Endodermal cell (in vitro differentiated cells): ENCODE data around the gene ZFYVE9. TPM values are rescaled to one million over a fixed set of nuclear protein-coding genes. Genes with fewer than 3 reads are reported as not detected.

Experiments
- DNase-seq: peaks from one replicate; pipeline ENCODE4 v3.0.0-alpha.2; 2017
- H3K27ac ChIP-seq: 2 replicates; pipeline ENCODE4 v1.5.1; 2013; ENCODE audit warnings: mild to moderate bottlenecking, low read depth, low read length, moderate library complexity
- H3K27me3 ChIP-seq: 2 replicates; pipeline ENCODE4 v1.6.1; 2013; ENCODE audit warnings: mild to moderate bottlenecking, low read length, moderate library complexity; ENCODE audit not compliant: insufficient read depth, control insufficient read depth, poor library complexity, severe bottlenecking
- H3K36me3 ChIP-seq: 2 replicates; pipeline ENCODE4 v1.7.0; 2013; ENCODE audit warnings: mild to moderate bottlenecking, low read length, moderate library complexity; ENCODE audit not compliant: control insufficient read depth, insufficient read depth
- H3K4me1 ChIP-seq: one replicate; pipeline ENCODE4 v1.7.0; 2013; ENCODE audit warnings: low read length; ENCODE audit not compliant: control insufficient read depth, insufficient read depth
- H3K4me3 ChIP-seq: 2 replicates; pipeline ENCODE4 v1.5.1; 2013; ENCODE audit warnings: mild to moderate bottlenecking, low read length, moderate library complexity
- H3K9ac ChIP-seq: 2 replicates; pipeline ENCODE4 v1.6.1; 2013; ENCODE audit warnings: mild to moderate bottlenecking, low read length, moderate library complexity; ENCODE audit not compliant: poor library complexity, severe bottlenecking; ENCODE audit errors: extremely low read depth
- H3K9me3 ChIP-seq: 2 replicates; pipeline ENCODE4 v1.6.1; 2013; ENCODE audit warnings: mild to moderate bottlenecking, low read length, moderate library complexity; ENCODE audit not compliant: control insufficient read depth
- H3K27ac Mint-ChIP-seq: 2 replicates; pipeline ENCODE4 v1.8.0; 2020; ENCODE audit warnings: mixed read lengths
- H3K27me3 Mint-ChIP-seq: 2 replicates; pipeline ENCODE4 v1.8.0; 2021; ENCODE audit warnings: mild to moderate bottlenecking, mixed read lengths; ENCODE audit not compliant: insufficient read depth
- H3K36me3 Mint-ChIP-seq: 2 replicates; pipeline ENCODE4 v1.8.0; 2020; ENCODE audit warnings: low read depth, mixed read lengths
- H3K4me1 Mint-ChIP-seq: 2 replicates; pipeline ENCODE4 v1.8.0; 2020; ENCODE audit warnings: mixed read lengths
- H3K4me3 Mint-ChIP-seq: 2 replicates; pipeline ENCODE4 v1.8.0; 2020; ENCODE audit warnings: mild to moderate bottlenecking, moderate library complexity, mixed read lengths
- H3K9me3 Mint-ChIP-seq: 2 replicates; pipeline ENCODE4 v1.8.0; 2020; ENCODE audit warnings: mild to moderate bottlenecking, mixed read lengths
- CTCF ChIP-seq: fragments of 200-600 bp; sonication (generic); conservative IDR thresholded peaks from 2 replicates; pipeline ENCODE4 v1.5.0; 2021; ENCODE audit warnings: antibody characterized with exemption, mild to moderate bottlenecking
- WGBS, 2 experiments: methylation state at CpG; one replicate each; pipeline versions ENCODE4 v1.1.5 to v1.1.7; 2013; ENCODE audit warnings: missing lambda C conversion rate in 2 of 2, mixed read lengths in 1 of 2; ENCODE audit not compliant: insufficient coverage in 1 of 2, insufficient read length in 1 of 2; 5-methylcytosine and 5-hydroxymethylcytosine counted together
- total RNA-seq, 2 donors: library from RNA; stranded (reverse); fragmentation: NEBNext Ultra II Directional in 1 of 2; extraction: Animal tissue kit (Norgen Biotek cat#: 25700) in 1 of 2; gene quantifications; 2 replicates in 1 of 2; 3 replicates in 1 of 2; pipeline ENCODE4 v1.2.1, GENCODE V29; 2021

ZFYVE9 gene
- total RNA-seq, 2 donors from 2014 or later = 34.3 to 40.5 TPM

- Mint-ChIP-seq H3K4me1 (no peaks in the 10 kb centered on the region), H3K27ac (no peak overlapping the region), H3K4me3 (no peak overlapping the region), H3K9me3 (no peaks in the 10 kb centered on the region), H3K27me3 (no peaks in the 10 kb centered on the region), H3K36me3 (peaks cover 89% of the 10 kb centered on the region)
- no peak overlapping the region for H3K27ac ChIP-seq
- H3K4me1 ChIP-seq = no peaks in the 10 kb centered on the region
- no peak overlapping the region for H3K9ac ChIP-seq
- H3K9me3 ChIP-seq = no peaks in the 10 kb centered on the region
- no peaks in the 10 kb centered on the region for H3K27me3 ChIP-seq
- 93 to 100% methylated on average over 6 to 8 of the region's 8 CpGs for WGBS, 2 experiments
- no peak overlapping the region for H3K4me3 ChIP-seq
- TF ChIP-seq CTCF = no peak
- peaks cover 99% of the 10 kb centered on the region for H3K36me3 ChIP-seq
- DNase-seq = no peak
These were observed 215.0 kb downstream of the ZFYVE9 start for GRCh38 chr1:52356818-52357355.

- H3K9ac ChIP-seq = no peak overlapping the region
- 94 to 96% methylated on average over 7 to 9 of the region's 9 CpGs for WGBS, 2 experiments
- no peaks in the 10 kb centered on the region for H3K9me3 ChIP-seq
- DNase-seq = no peak
- no peaks in the 10 kb centered on the region for H3K4me1 ChIP-seq
- Mint-ChIP-seq H3K4me3 (no peak overlapping the region), H3K27me3 (no peaks in the 10 kb centered on the region), H3K9me3 (no peaks in the 10 kb centered on the region), H3K36me3 (peaks cover 87% of the 10 kb centered on the region), H3K27ac (no peak overlapping the region), H3K4me1 (no peaks in the 10 kb centered on the region)
- no peaks in the 10 kb centered on the region for H3K27me3 ChIP-seq
- peaks cover 100% of the 10 kb centered on the region for H3K36me3 ChIP-seq
- no peak overlapping the region for H3K27ac ChIP-seq
- no peak overlapping the region for H3K4me3 ChIP-seq
- TF ChIP-seq CTCF = no peak
These were observed 215.5 kb downstream of the ZFYVE9 start for GRCh38 chr1:52357397-52357796.

GRCh38 chr1:52358851-52359497 lies 217.1 kb downstream of the ZFYVE9 start:
- peaks cover 81% of the 10 kb centered on the region for H3K36me3 Mint-ChIP-seq
- peaks cover 99% of the 10 kb centered on the region for H3K36me3 ChIP-seq
- H3K9me3 Mint-ChIP-seq = no peaks in the 10 kb centered on the region
- H3K4me1 Mint-ChIP-seq = no peaks in the 10 kb centered on the region
- no peak overlapping the region for H3K27ac Mint-ChIP-seq
- WGBS, 2 experiments = 93 to 98% methylated on average over 9 to 18 of the region's 18 CpGs
- no peak overlapping the region for H3K9ac ChIP-seq
- no peak overlapping the region for H3K4me3 ChIP-seq
- no peaks in the 10 kb centered on the region for H3K27me3 Mint-ChIP-seq
- no peaks in the 10 kb centered on the region for H3K27me3 ChIP-seq
- no peak for TF ChIP-seq CTCF
- no peaks in the 10 kb centered on the region for H3K4me1 ChIP-seq
- no peak overlapping the region for H3K4me3 Mint-ChIP-seq
- H3K27ac ChIP-seq = no peak overlapping the region
- DNase-seq = no peak
- no peaks in the 10 kb centered on the region for H3K9me3 ChIP-seq
